ENCODE results near the gene AP5S1.
A peak's percentile ranks its signal among the peaks of the same experiment; 100 is the strongest.

AP5S1 gene

GRCh38 chr20:3867802-3868201 lies 47.5 kb downstream of the AP5S1 start:
- Mint-ChIP-seq H3K9me3 (no peaks in the 10 kb centered on the region), H3K27ac (peak overlapping the region in 1 of 2 donors; percentile 32), H3K27me3 (no peaks in the 10 kb centered on the region), H3K4me3 (no peak overlapping the region), H3K4me1 (peaks cover 4% of the 10 kb centered on the region)
- DNase-seq = no peak
- ATAC-seq = no peak

GRCh38 chr20:3869839-3870634 lies 49.7 kb downstream of the AP5S1 start:
- no peaks in the 10 kb centered on the region for H3K27me3 Mint-ChIP-seq
- H3K4me3 Mint-ChIP-seq = no peak overlapping the region
- DNase-seq (no peak), ATAC-seq (no peak)
- no peaks in the 10 kb centered on the region for H3K9me3 Mint-ChIP-seq
- peaks cover 8% of the 10 kb centered on the region for H3K4me1 Mint-ChIP-seq
- H3K27ac Mint-ChIP-seq = no peak overlapping the region

GRCh38 chr20:3871550-3872265 lies 51.4 kb downstream of the AP5S1 start:
- peaks cover 15% of the 10 kb centered on the region for H3K4me1 Mint-ChIP-seq
- no peak overlapping the region for H3K4me3 Mint-ChIP-seq
- DNase-seq (no peak), ATAC-seq (no peak)
- no peak overlapping the region for H3K27ac Mint-ChIP-seq
- no peaks in the 10 kb centered on the region for H3K27me3 Mint-ChIP-seq
- H3K9me3 Mint-ChIP-seq = no peaks in the 10 kb centered on the region

GRCh38 chr20:3873507-3873906 lies 53.2 kb downstream of the AP5S1 start:
- Mint-ChIP-seq H3K9me3 (no peaks in the 10 kb centered on the region), H3K4me3 (no peak overlapping the region), H3K27ac (no peak overlapping the region), H3K4me1 (peaks cover 15% of the 10 kb centered on the region), H3K27me3 (no peaks in the 10 kb centered on the region)
- no peak for ATAC-seq
- no peak for DNase-seq

- Mint-ChIP-seq H3K9me3 (no peaks in the 10 kb centered on the region), H3K27me3 (no peaks in the 10 kb centered on the region), H3K4me3 (no peak overlapping the region), H3K27ac (peak overlapping the region in 1 of 2 donors; percentile 42), H3K4me1 (peaks cover 15% of the 10 kb centered on the region)
- ATAC-seq (no peak), DNase-seq (no peak)
These were observed 54.0 kb downstream of the AP5S1 start for GRCh38 chr20:3874194-3874844.

GRCh38 chr20:3875378-3875974 lies 55.1 kb downstream of the AP5S1 start:
- Mint-ChIP-seq H3K27me3 (no peaks in the 10 kb centered on the region), H3K4me3 (no peak overlapping the region), H3K9me3 (no peaks in the 10 kb centered on the region), H3K4me1 (peaks cover 15% of the 10 kb centered on the region), H3K27ac (peak overlapping the region in 1 of 2 donors; percentile 33)
- no peak for DNase-seq
- no peak for ATAC-seq

- DNase-seq (no peak), ATAC-seq (no peak)
These were observed 55.7 kb downstream of the AP5S1 start for GRCh38 chr20:3876000-3876399.

GRCh38 chr20:3876676-3877075 lies 56.3 kb downstream of the AP5S1 start:
- H3K4me3 Mint-ChIP-seq = no peak overlapping the region
- ATAC-seq (no peak), DNase-seq (no peak)
- H3K27ac Mint-ChIP-seq = no peak overlapping the region
- no peaks in the 10 kb centered on the region for H3K9me3 Mint-ChIP-seq
- no peaks in the 10 kb centered on the region for H3K27me3 Mint-ChIP-seq
- H3K4me1 Mint-ChIP-seq = peaks cover 15% of the 10 kb centered on the region

More at GRCh38 chr20:3876000-3876399, 55.7 kb downstream of the AP5S1 start:
- Mint-ChIP-seq H3K9me3 (no peaks in the 10 kb centered on the region), H3K4me1 (peaks cover 15% of the 10 kb centered on the region), H3K27me3 (no peaks in the 10 kb centered on the region), H3K4me3 (no peak overlapping the region), H3K27ac (no peak overlapping the region)
